ENCODE measurements around the gene NRN1. TPM values are rescaled to one million over a fixed set of nuclear protein-coding genes. Genes with fewer than 3 reads are reported as not detected.
"Not testable (repeated sequence)": the region's sequence is repeated elsewhere in the genome, so short reads cannot be mapped to it uniquely, and the experiment has no call there.

Gene NRN1
- polyA plus RNA-seq, 1 of the 3 experiments (the other 2 are of a cell fraction), result 8.9 TPM

GRCh38 chr6:6025736-6026135, 19.0 kb upstream of the NRN1 start:
- no peaks in the 10 kb centered on the region for H3K4me1 ChIP-seq (ENCODE audit: control insufficient read depth in 1 of 2, insufficient read depth in 2 of 2, low read depth in 1 of 2, low read length in 1 of 2)
- no peaks in the 10 kb centered on the region for H3K9me2 ChIP-seq
- no peak for TF ChIP-seq RFX5 (IDR thresholded peaks at IDR 0.05; ENCODE audit: low read length)
- no peak for TF ChIP-seq POLR2AphosphoS5 (IDR thresholded peaks at IDR 0.05; ENCODE audit: low read depth, low read length)
- TF ChIP-seq, protein P1, sequence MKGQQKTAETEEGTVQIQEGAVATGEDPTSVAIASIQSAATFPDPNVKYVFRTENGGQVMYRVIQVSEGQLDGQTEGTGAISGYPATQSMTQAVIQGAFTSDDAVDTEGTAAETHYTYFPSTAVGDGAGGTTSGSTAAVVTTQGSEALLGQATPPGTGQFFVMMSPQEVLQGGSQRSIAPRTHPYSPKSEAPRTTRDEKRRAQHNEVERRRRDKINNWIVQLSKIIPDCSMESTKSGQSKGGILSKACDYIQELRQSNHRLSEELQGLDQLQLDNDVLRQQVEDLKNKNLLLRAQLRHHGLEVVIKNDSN (IDR thresholded peaks at IDR 0.05; ENCODE audit: borderline replicate concordance, low read depth), result no peak
- no peaks in the 10 kb centered on the region for H3F3A ChIP-seq (replicated peaks; ENCODE audit: insufficient read depth)
- no peak overlapping the region for H3K9ac ChIP-seq
- ChIA-PET CTCF (no interaction called here), POLR2A (no interaction called here)
- WGBS (ENCODE audit: low lambda C conversion rate), result 35% methylated on average over 5 of the region's 5 CpGs
- H2AFZ ChIP-seq (ENCODE audit: low read depth), result no peak overlapping the region
- H4K20me1 ChIP-seq (ENCODE audit: insufficient read depth), result no peaks in the 10 kb centered on the region
- H3K27ac ChIP-seq (ENCODE audit: low read depth in 2 of 2, low read length in 1 of 2), result no peak overlapping the region
- no peak for DNase-seq
- no peaks in the 10 kb centered on the region for H3K36me3 ChIP-seq (replicated peaks in 1 of 2; ENCODE audit: control insufficient read depth in 1 of 2, insufficient read depth in 2 of 2, low read length in 1 of 2)
- no peaks in the 10 kb centered on the region for H3K9me3 ChIP-seq
- H3K27me3 ChIP-seq (ENCODE audit: insufficient read depth), result peaks cover 8% of the 10 kb centered on the region; the same call in 1 of the 2 replicates
- no peak overlapping the region for H3K4me2 ChIP-seq
- H3K79me2 ChIP-seq (ENCODE audit: insufficient read depth), result no peaks in the 10 kb centered on the region
- H3K4me3 ChIP-seq (ENCODE audit: low read depth in 2 of 2, low read length in 1 of 2), result no peak overlapping the region

- H3K4me2 ChIP-seq, result no peak overlapping the region
- H3K9me3 ChIP-seq, result no peaks in the 10 kb centered on the region
- no peaks in the 10 kb centered on the region for H3K79me2 ChIP-seq (ENCODE audit: insufficient read depth)
- no peak for DNase-seq
- TF ChIP-seq YY1 (IDR thresholded peaks at IDR 0.05; ENCODE audit: low read depth), result no peak
- WGBS (ENCODE audit: low lambda C conversion rate), result 5% methylated on average over 5 of the region's 5 CpGs
- no peaks in the 10 kb centered on the region for H4K20me1 ChIP-seq (ENCODE audit: insufficient read depth)
- no peak overlapping the region for H3K9ac ChIP-seq
- no peaks in the 10 kb centered on the region for H3F3A ChIP-seq (replicated peaks; ENCODE audit: insufficient read depth)
- H3K4me1 ChIP-seq (ENCODE audit: control insufficient read depth in 1 of 2, insufficient read depth in 2 of 2, low read depth in 1 of 2, low read length in 1 of 2), result no peaks in the 10 kb centered on the region
- H2AFZ ChIP-seq (ENCODE audit: low read depth), result no peak overlapping the region
- no peak overlapping the region for H3K27ac ChIP-seq (ENCODE audit: low read depth in 2 of 2, low read length in 1 of 2)
- no peaks in the 10 kb centered on the region for H3K9me2 ChIP-seq
- ChIA-PET POLR2A (no interaction called here), CTCF (no interaction called here)
- H3K36me3 ChIP-seq (replicated peaks in 1 of 2; ENCODE audit: control insufficient read depth in 1 of 2, insufficient read depth in 2 of 2, low read length in 1 of 2), result no peaks in the 10 kb centered on the region
- H3K27me3 ChIP-seq (ENCODE audit: insufficient read depth), result peaks cover 8% of the 10 kb centered on the region; the same call in 1 of the 2 replicates
- H3K4me3 ChIP-seq (ENCODE audit: low read depth in 2 of 2, low read length in 1 of 2), result no peak overlapping the region
Measured at GRCh38 chr6:6024220-6024619, 17.5 kb upstream of the NRN1 start.

GRCh38 chr6:6022841-6023240, 16.1 kb upstream of the NRN1 start:
- H3K9ac ChIP-seq; POLR2A ChIA-PET; H3K79me2 ChIP-seq (ENCODE audit: insufficient read depth); H3K27me3 ChIP-seq (ENCODE audit: insufficient read depth); H4K20me1 ChIP-seq (ENCODE audit: insufficient read depth); H3K4me2 ChIP-seq; H3F3A ChIP-seq (replicated peaks; ENCODE audit: insufficient read depth); CTCF ChIA-PET; H3K9me3 ChIP-seq; DNase-seq; H3K27ac ChIP-seq (ENCODE audit: low read depth in 2 of 2, low read length in 1 of 2); H2AFZ ChIP-seq (ENCODE audit: low read depth); H3K4me1 ChIP-seq (ENCODE audit: control insufficient read depth in 1 of 2, insufficient read depth in 2 of 2, low read depth in 1 of 2, low read length in 1 of 2); H3K36me3 ChIP-seq (replicated peaks in 1 of 2; ENCODE audit: control insufficient read depth in 1 of 2, insufficient read depth in 2 of 2, low read length in 1 of 2); H3K9me2 ChIP-seq; H3K4me3 ChIP-seq (ENCODE audit: low read depth in 2 of 2, low read length in 1 of 2): not testable (repeated sequence)
- 14% methylated on average over 2 of the region's 2 CpGs for WGBS (ENCODE audit: low lambda C conversion rate)

All from SK-N-SH (cell line).